Common myeloid progenitor, CD34-positive (primary cell): ENCODE results near the gene SORCS3.

ENCODE experiments used
- CTCF ChIA-PET: fragments of 350-600 bp; sonication (Branson Sonifier 250); formaldehyde crosslinking; loops from one replicate; lab custom pipeline; 2021; ENCODE audit warnings: antibody characterized with exemption; lab: Charles Lee
- POLR2A ChIA-PET: fragments of 350-600 bp; sonication (Branson Sonifier 250); formaldehyde crosslinking; loops from one replicate; lab custom pipeline; 2021; ENCODE audit warnings: antibody characterized with exemption; lab: Charles Lee
- DNase-seq, 3 donors: peaks; one replicate each; pipeline versions ENCODE4 v3.0.0 to v3.0.0-alpha.2; 2013
- H3K27ac ChIP-seq, 2 experiments: 1 replicate in 1 of 2; 2 replicates in 1 of 2; pipeline ENCODE4 v1.7.0; 2013; ENCODE audit warnings: inconsistent platforms in 2 of 2, low read length in 2 of 2, mild to moderate bottlenecking in 2 of 2, low read depth in 1 of 2, moderate library complexity in 1 of 2; ENCODE audit not compliant: severe bottlenecking in 2 of 2, insufficient read depth in 1 of 2, poor library complexity in 1 of 2
- H3K27me3 ChIP-seq, 5 experiments: replicated peaks in 2 of 5; 1 replicate in 3 of 5; 2 replicates in 2 of 5; pipeline versions ENCODE4 v1.6.1 to v1.7.0; 2013; ENCODE audit warnings: low read length in 4 of 5, mild to moderate bottlenecking in 2 of 5, moderate library complexity in 2 of 5, inconsistent platforms in 1 of 5; ENCODE audit not compliant: insufficient read depth in 5 of 5, control insufficient read depth in 4 of 5
- H3K36me3 ChIP-seq, 4 experiments: 1 replicate in 2 of 4; 2 replicates in 2 of 4; pipeline versions ENCODE4 v1.6.1 to v1.7.0; 2013; ENCODE audit warnings: low read length in 3 of 4, control low read depth in 1 of 4, mild to moderate bottlenecking in 1 of 4; ENCODE audit not compliant: control insufficient read depth in 4 of 4, insufficient read depth in 4 of 4
- H3K4me1 ChIP-seq, 4 experiments: 1 replicate in 3 of 4; 2 replicates in 1 of 4; pipeline versions ENCODE4 v1.6.1 to v1.7.1; 2013; ENCODE audit warnings: low read length in 3 of 4, mild to moderate bottlenecking in 3 of 4, control low read depth in 1 of 4, inconsistent platforms in 1 of 4, moderate library complexity in 1 of 4; ENCODE audit not compliant: control insufficient read depth in 4 of 4, insufficient read depth in 4 of 4; ENCODE audit errors: control extremely low read depth in 1 of 4
- H3K4me3 ChIP-seq, 7 experiments: 1 replicate in 4 of 7; 2 replicates in 3 of 7; pipeline versions ENCODE4 v1.5.1 to v1.7.0; 2013; ENCODE audit warnings: mild to moderate bottlenecking in 7 of 7, low read length in 6 of 7, moderate library complexity in 6 of 7, inconsistent platforms in 2 of 7, low read depth in 2 of 7, control low read depth in 1 of 7; ENCODE audit not compliant: insufficient read depth in 4 of 7, control insufficient read depth in 1 of 7; ENCODE audit errors: extremely low read depth in 1 of 7
- H3K9me3 ChIP-seq, 5 experiments: 1 replicate in 4 of 5; 2 replicates in 1 of 5; pipeline versions ENCODE4 v1.6.1 to v1.7.1; 2013; ENCODE audit warnings: low read length in 4 of 5, mild to moderate bottlenecking in 2 of 5, inconsistent platforms in 1 of 5, low read depth in 1 of 5, moderate library complexity in 1 of 5; ENCODE audit not compliant: control insufficient read depth in 4 of 5, insufficient read depth in 2 of 5; ENCODE audit errors: control extremely low read depth in 1 of 5
- WGBS: methylation state at CpG from one replicate; pipeline ENCODE4 v1.1.5; 2013; ENCODE audit not compliant: insufficient coverage; 5-methylcytosine and 5-hydroxymethylcytosine counted together

SORCS3 gene

GRCh38 chr10:104773105-104773504 is 132.0 kb downstream of the SORCS3 start:
- Histone ChIP-seq H3K9me3 (no peaks in the 10 kb centered on the region), H3K4me3 (no peak overlapping the region), H3K36me3 (no peaks in the 10 kb centered on the region), H3K27ac (no peak overlapping the region), H3K27me3 (peaks cover 0 to 18% (median 3%) of the 10 kb centered on the region in 5 experiments), H3K4me1 (no peaks in the 10 kb centered on the region)
- POLR2A ChIA-PET: no interaction called here
- no peak for DNase-seq
- CTCF ChIA-PET: no interaction called here
- WGBS: 72% methylated on average over 3 of the region's 3 CpGs

DNA sequence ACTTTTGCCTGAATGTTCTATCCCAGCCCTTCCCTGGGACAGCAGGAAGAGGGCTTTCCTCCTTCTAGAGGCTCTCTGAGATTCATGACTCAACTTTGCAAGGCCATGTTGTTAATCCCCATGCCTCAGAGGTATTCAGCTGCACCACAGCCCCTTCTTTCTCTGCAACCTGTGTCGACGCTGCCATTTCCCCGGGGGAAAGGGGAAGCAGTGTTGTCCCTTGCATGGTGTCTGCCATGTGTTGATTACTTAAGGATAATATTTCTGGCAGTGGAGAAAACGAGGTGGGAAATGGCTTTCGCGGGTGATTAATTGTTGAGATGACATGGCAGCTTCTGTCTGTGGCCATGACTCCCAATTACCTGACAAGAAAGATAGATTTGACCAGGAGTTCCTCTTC is 133.1 kb downstream of the SORCS3 start:
- DNase-seq: no peak
- no peak overlapping the region for H3K27ac ChIP-seq
- H3K4me3 ChIP-seq: no peak overlapping the region
- peaks cover 0 to 18% (median 3%) of the 10 kb centered on the region in 5 experiments for H3K27me3 ChIP-seq
- no peaks in the 10 kb centered on the region for H3K4me1 ChIP-seq
- POLR2A ChIA-PET: no interaction called here
- 61% methylated on average over 6 of the region's 6 CpGs for WGBS
- H3K9me3 ChIP-seq: no peaks in the 10 kb centered on the region
- CTCF ChIA-PET: no interaction called here
- no peaks in the 10 kb centered on the region for H3K36me3 ChIP-seq

GRCh38 chr10:104777086-104777799 is 136.2 kb downstream of the SORCS3 start:
- CTCF ChIA-PET: no interaction called here
- 100% methylated on average over 2 of the region's 4 CpGs for WGBS
- Histone ChIP-seq H3K27me3 (peaks cover 0 to 17% (median 3%) of the 10 kb centered on the region in 5 experiments), H3K9me3 (no peaks in the 10 kb centered on the region), H3K4me3 (no peak overlapping the region), H3K36me3 (no peaks in the 10 kb centered on the region), H3K27ac (no peak overlapping the region), H3K4me1 (no peaks in the 10 kb centered on the region)
- POLR2A ChIA-PET: no interaction called here
- no peak for DNase-seq

GRCh38 chr10:104778371-104778770 is 137.3 kb downstream of the SORCS3 start:
- ChIA-PET CTCF (no interaction called here), POLR2A (no interaction called here)
- WGBS: no CpG with 5 or more reads among the region's 3 CpGs
- H3K36me3 ChIP-seq: no peaks in the 10 kb centered on the region
- H3K9me3 ChIP-seq: no peaks in the 10 kb centered on the region
- H3K27ac ChIP-seq: no peak overlapping the region
- no peaks in the 10 kb centered on the region for H3K4me1 ChIP-seq
- H3K27me3 ChIP-seq: peaks cover 0 to 10% (median 3%) of the 10 kb centered on the region in 5 experiments
- DNase-seq: no peak
- no peak overlapping the region for H3K4me3 ChIP-seq

- DNase-seq: no peak
Measured at GRCh38 chr10:104779701-104780100, 138.6 kb downstream of the SORCS3 start.

DNA sequence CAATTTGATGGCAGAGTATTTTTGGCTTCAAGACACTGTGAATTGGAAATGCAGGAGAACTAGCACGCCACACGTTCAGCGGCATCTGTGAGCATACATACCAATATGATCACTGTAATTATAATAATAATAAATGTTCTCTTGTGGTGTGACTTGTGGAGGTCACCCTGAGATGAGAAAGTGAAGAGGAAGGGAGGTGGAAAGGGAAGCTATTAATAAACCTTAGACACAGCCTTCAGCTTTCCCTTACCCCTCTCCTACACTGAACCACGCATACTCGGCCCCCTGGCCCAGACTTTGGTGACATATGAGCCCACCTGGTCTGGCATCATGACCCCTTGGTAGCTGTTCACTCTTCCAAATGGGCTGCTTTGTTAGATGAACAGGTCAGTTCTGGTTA is 139.1 kb downstream of the SORCS3 start:
- H3K9me3 ChIP-seq: no peaks in the 10 kb centered on the region
- WGBS: 94% methylated on average over 2 of the region's 5 CpGs
- no peak overlapping the region for H3K4me3 ChIP-seq
- no peak overlapping the region for H3K27ac ChIP-seq
- H3K4me1 ChIP-seq: no peaks in the 10 kb centered on the region
- DNase-seq: no peak
- no peaks in the 10 kb centered on the region for H3K36me3 ChIP-seq
- ChIA-PET CTCF (no interaction called here), POLR2A (no interaction called here)
- peaks cover 0 to 4% (median 0%) of the 10 kb centered on the region in 5 experiments for H3K27me3 ChIP-seq

More at GRCh38 chr10:104779701-104780100, 138.6 kb downstream of the SORCS3 start:
- ChIA-PET CTCF (no interaction called here), POLR2A (no interaction called here)
- WGBS: 95% methylated on average over 11 of the region's 14 CpGs
- Histone ChIP-seq H3K4me3 (no peak overlapping the region), H3K9me3 (no peaks in the 10 kb centered on the region), H3K4me1 (no peaks in the 10 kb centered on the region), H3K27me3 (peaks cover 0 to 4% (median 0%) of the 10 kb centered on the region in 5 experiments), H3K36me3 (no peaks in the 10 kb centered on the region), H3K27ac (no peak overlapping the region)

GRCh38 chr10:104780946-104781595 is 140.0 kb downstream of the SORCS3 start:
- H3K9me3 ChIP-seq: no peaks in the 10 kb centered on the region
- peaks cover 0 to 2% (median 0%) of the 10 kb centered on the region in 5 experiments for H3K27me3 ChIP-seq
- 100% methylated on average over 1 of the region's 1 CpG for WGBS
- no peaks in the 10 kb centered on the region for H3K4me1 ChIP-seq
- no peaks in the 10 kb centered on the region for H3K36me3 ChIP-seq
- DNase-seq: no peak
- H3K4me3 ChIP-seq: no peak overlapping the region
- ChIA-PET CTCF (no interaction called here), POLR2A (no interaction called here)
- no peak overlapping the region for H3K27ac ChIP-seq
